HepG2 (cell line): ENCODE measurements around the gene BEST2. TPM values are rescaled to one million over a fixed set of nuclear protein-coding genes. Genes with fewer than 3 reads are reported as not detected.

Experiments
- BCLAF1 ChIP-seq: fragments of 450-650 bp; IDR thresholded peaks from 2 replicates; pipeline ENCODE4 v1.6.1; 2017; ENCODE audit warnings: mild to moderate bottlenecking
- CEBPG ChIP-seq: IDR thresholded peaks from 2 replicates; pipeline ENCODE4 v1.6.1; 2016
- KDM5A ChIP-seq: fragments of 200-600 bp; sonication (generic); IDR thresholded peaks from 2 replicates; pipeline ENCODE4 v1.7.0; 2018; ENCODE audit warnings: antibody characterized with exemption, mild to moderate bottlenecking, low read length, borderline replicate concordance
- RERE ChIP-seq: IDR thresholded peaks from 2 replicates; pipeline ENCODE4 v1.6.1; 2016; ENCODE audit warnings: low read depth, missing genetic modification reagents, missing compliant biosample characterization
- SATB2 ChIP-seq: sonication (generic); formaldehyde crosslinking; IDR thresholded peaks from 2 replicates; pipeline ENCODE4 v1.5.0; 2020; ENCODE audit warnings: missing genetic modification reagents
- SRY ChIP-seq: sonication (generic); formaldehyde crosslinking; IDR thresholded peaks from 2 replicates; pipeline ENCODE4 v1.8.0; 2022; ENCODE audit warnings: mild to moderate bottlenecking, missing genetic modification reagents
- TCF7L2 ChIP-seq: IDR thresholded peaks from 2 replicates; pipeline ENCODE4 v1.6.1; 2011; ENCODE audit warnings: mild to moderate bottlenecking, low read depth, low read length, moderate library complexity
- ZFP82 ChIP-seq: sonication (generic); formaldehyde crosslinking; IDR thresholded peaks from 2 replicates; pipeline ENCODE4 v1.5.1; 2020; ENCODE audit warnings: mild to moderate bottlenecking, missing genetic modification reagents, borderline replicate concordance
- ZMAT5 ChIP-seq: sonication (generic); formaldehyde crosslinking; IDR thresholded peaks from 2 replicates; pipeline ENCODE4 v1.5.0; 2020; ENCODE audit warnings: mild to moderate bottlenecking, low read depth, missing genetic modification reagents, borderline replicate concordance
- ZNF317 ChIP-seq: sonication (generic); formaldehyde crosslinking; IDR thresholded peaks from 2 replicates; pipeline ENCODE4 v1.5.0; 2020; ENCODE audit warnings: mild to moderate bottlenecking, missing genetic modification reagents
- ZNF501 ChIP-seq: sonication (generic); formaldehyde crosslinking; IDR thresholded peaks from 2 replicates; pipeline ENCODE4 v1.5.1; 2020; ENCODE audit warnings: mild to moderate bottlenecking, moderate library complexity, missing genetic modification reagents
- ZNF660 ChIP-seq: sonication (generic); formaldehyde crosslinking; IDR thresholded peaks from 2 replicates; pipeline ENCODE4 v1.5.1; 2020; ENCODE audit warnings: mild to moderate bottlenecking, low read depth, missing genetic modification reagents, borderline replicate concordance
- ZNF737 ChIP-seq: sonication (generic); formaldehyde crosslinking; IDR thresholded peaks from 2 replicates; pipeline ENCODE4 v1.5.0; 2020; ENCODE audit warnings: missing genetic modification reagents, mild to moderate bottlenecking, borderline replicate concordance
- ZNF775 ChIP-seq: sonication (generic); formaldehyde crosslinking; IDR thresholded peaks from 2 replicates; pipeline ENCODE4 v1.4.0; 2020; ENCODE audit warnings: missing genetic modification reagents, mild to moderate bottlenecking, moderate library complexity, borderline replicate concordance
- polyA plus RNA-seq, 8 experiments: library from polyadenylated mRNA; depleted of rRNA in 3 of 8; stranded (reverse) in 7 of 8; unstranded in 1 of 8; fragments of >200 nt; fragmentation: Illumina TruSeq in 4 of 8; extraction: Trizol in 4 of 8; gene quantifications; 2 replicates each; pipeline versions ENCODE4 v1.2.1 to v1.2.3, GENCODE V29; 2011 to 2016; ENCODE audit warnings: low read depth in 4 of 8, missing spikeins in 1 of 8, mixed read lengths in 1 of 8; ENCODE audit not compliant: insufficient read depth in 1 of 8
- total RNA-seq, 5 experiments: library from RNA; depleted of rRNA; stranded (reverse); fragments of >200 nt; fragmentation: Illumina TruSeq; extraction: Trizol; gene quantifications; 2 replicates each; pipeline ENCODE4 v1.2.3, GENCODE V29; 2016; ENCODE audit warnings: low read depth in 1 of 5
- TF ChIP-seq, protein P1 (sequence below): sonication (generic); formaldehyde crosslinking; IDR thresholded peaks from 2 replicates; pipeline ENCODE4 v1.4.0; 2020; ENCODE audit warnings: missing genetic modification reagents, borderline replicate concordance
- TF ChIP-seq, protein P2 (sequence below): IDR thresholded peaks from 2 replicates; pipeline ENCODE4 v1.6.1; 2016; ENCODE audit warnings: missing compliant biosample characterization, missing genetic modification reagents, borderline replicate concordance

The BEST2 gene
- total and polyA plus RNA-seq, 2 of the 13 experiments (the other 11 are each of a cell fraction or from before 2014, with no cell fraction given) = not detected

DNA sequence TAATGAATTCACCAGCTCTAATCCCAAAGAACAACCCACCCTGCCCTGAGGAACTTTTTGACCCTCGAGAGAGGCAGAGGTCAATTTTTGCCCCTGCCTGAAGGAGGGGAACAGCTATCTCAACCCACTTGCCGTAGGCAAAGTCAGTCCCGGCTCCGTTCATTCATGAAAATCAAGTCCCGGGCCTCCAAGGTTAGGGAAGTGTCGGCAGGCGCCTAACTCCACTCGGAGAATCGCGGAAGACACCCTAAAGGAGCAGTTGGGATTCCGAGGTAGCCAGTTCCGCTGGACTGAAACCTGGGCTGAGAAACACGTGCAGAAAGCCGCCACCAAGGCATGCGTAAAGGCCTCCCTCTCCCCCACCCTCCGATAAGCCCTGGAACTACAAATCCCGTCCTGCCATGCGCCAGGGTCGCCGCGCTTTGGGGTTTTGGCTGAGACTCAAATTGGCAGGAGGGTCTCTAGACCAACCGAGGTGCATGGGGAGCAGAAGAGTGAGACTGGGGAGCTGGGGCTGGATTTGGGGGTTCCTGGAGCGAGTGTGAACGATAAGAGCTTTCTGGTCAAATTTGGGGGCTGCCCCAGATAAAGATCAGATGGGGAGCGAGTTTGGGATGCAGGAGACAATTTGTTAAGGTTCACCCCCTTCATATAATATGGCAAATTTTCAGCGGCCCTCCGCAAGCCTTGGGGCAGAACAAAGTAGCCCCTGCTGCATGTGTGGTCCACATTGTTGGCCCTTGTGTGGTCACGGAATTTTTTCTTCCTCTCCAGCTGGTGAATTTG is 27.8 kb upstream of the BEST2 start, which contains the start of gene TNPO2 (continued):
- no peak for TF ChIP-seq ZFP82
- no peak for TF ChIP-seq ZNF660
- TF ChIP-seq SRY (CRISPR knock-in tag) = no peak
- no peak for TF ChIP-seq ZNF775
- no peak for TF ChIP-seq ZMAT5 (CRISPR knock-in tag)
- no peak for TF ChIP-seq TCF7L2
- no peak for TF ChIP-seq SATB2 (CRISPR knock-in tag)
- TF ChIP-seq RERE = no peak
- no peak for TF ChIP-seq BCLAF1
- TF ChIP-seq, protein P1, sequence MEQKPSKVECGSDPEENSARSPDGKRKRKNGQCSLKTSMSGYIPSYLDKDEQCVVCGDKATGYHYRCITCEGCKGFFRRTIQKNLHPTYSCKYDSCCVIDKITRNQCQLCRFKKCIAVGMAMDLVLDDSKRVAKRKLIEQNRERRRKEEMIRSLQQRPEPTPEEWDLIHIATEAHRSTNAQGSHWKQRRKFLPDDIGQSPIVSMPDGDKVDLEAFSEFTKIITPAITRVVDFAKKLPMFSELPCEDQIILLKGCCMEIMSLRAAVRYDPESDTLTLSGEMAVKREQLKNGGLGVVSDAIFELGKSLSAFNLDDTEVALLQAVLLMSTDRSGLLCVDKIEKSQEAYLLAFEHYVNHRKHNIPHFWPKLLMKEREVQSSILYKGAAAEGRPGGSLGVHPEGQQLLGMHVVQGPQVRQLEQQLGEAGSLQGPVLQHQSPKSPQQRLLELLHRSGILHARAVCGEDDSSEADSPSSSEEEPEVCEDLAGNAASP = no peak
- no peak for TF ChIP-seq KDM5A
- TF ChIP-seq ZNF501 (CRISPR knock-in tag) = peak; percentile 53
- TF ChIP-seq ZNF317 (CRISPR knock-in tag) = no peak
- TF ChIP-seq, protein P2, sequence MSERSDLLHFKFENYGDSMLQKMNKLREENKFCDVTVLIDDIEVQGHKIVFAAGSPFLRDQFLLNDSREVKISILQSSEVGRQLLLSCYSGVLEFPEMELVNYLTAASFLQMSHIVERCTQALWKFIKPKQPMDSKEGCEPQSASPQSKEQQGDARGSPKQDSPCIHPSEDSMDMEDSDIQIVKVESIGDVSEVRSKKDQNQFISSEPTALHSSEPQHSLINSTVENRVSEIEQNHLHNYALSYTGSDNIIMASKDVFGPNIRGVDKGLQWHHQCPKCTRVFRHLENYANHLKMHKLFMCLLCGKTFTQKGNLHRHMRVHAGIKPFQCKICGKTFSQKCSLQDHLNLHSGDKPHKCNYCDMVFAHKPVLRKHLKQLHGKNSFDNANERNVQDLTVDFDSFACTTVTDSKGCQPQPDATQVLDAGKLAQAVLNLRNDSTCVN (CRISPR knock-in tag) = 0 out of 2 replicates have a peak, but pooled peaks have one; percentile 22
- no peak for TF ChIP-seq ZNF737 (CRISPR knock-in tag)
- TF ChIP-seq CEBPG (CRISPR knock-in tag) = no peak
